ENCODE results near the gene SMTN.

GRCh38 chr22:31133911-31134310, 52.8 kb downstream of the SMTN start:
- TF ChIP-seq POLR2AphosphoS5 (IDR thresholded peaks at IDR 0.05; ENCODE audit: insufficient read depth, low read depth, low read length) (no peak), CTCF (IDR thresholded peaks at IDR 0.05; ENCODE audit: extremely low read depth in 1 of 2, insufficient read depth in 1 of 2, low read depth in 1 of 2, low read length in 2 of 2) (no peak), MAX (IDR thresholded peaks at IDR 0.05; ENCODE audit: insufficient read depth, insufficient read length) (no peak), JUN (IDR thresholded peaks at IDR 0.05; ENCODE audit: borderline replicate concordance, insufficient read depth, insufficient read length, low read depth) (no peak), FOS (IDR thresholded peaks at IDR 0.05; ENCODE audit: borderline replicate concordance, insufficient read depth, low read length) (no peak), POLR2A (IDR thresholded peaks at IDR 0.05; ENCODE audit: low read depth, low read length) (no peak), EZH2 (IDR thresholded peaks at IDR 0.05; ENCODE audit: borderline replicate concordance, low read depth, low read length, severe bottlenecking) (no peak)
